HEK293T (cell line): ENCODE data around the gene PLEKHD1.

Experiments used
- CTCF ChIA-PET: fragments of 350-600 bp; formaldehyde crosslinking; extraction: SDS; loops from one replicate; lab custom pipeline; 2021; ENCODE audit warnings: antibody characterized with exemption, inconsistent platforms; lab: Yijun Ruan, JAX
- POLR2A ChIA-PET: fragments of 350-600 bp; formaldehyde crosslinking; extraction: SDS; loops from one replicate; lab custom pipeline; 2020; ENCODE audit warnings: antibody characterized with exemption, inconsistent platforms; lab: Yijun Ruan, JAX
- DNase-seq: peaks from one replicate; pipeline ENCODE4 v3.0.0; 2012; ENCODE audit warnings: mixed read lengths; ENCODE audit errors: extremely low spot score
- ARNT ChIP-seq: fragments of 450-650 bp; IDR thresholded peaks from 2 replicates; pipeline ENCODE4 v1.6.1; 2017; ENCODE audit warnings: mild to moderate bottlenecking
- BHLHE40 ChIP-seq: fragments of 450-650 bp; IDR thresholded peaks from 2 replicates; pipeline ENCODE4 v1.6.1; 2016; ENCODE audit warnings: mild to moderate bottlenecking, moderate library complexity, borderline replicate concordance
- CTBP1 ChIP-seq: fragments of 450-650 bp; IDR thresholded peaks from 2 replicates; pipeline ENCODE4 v1.6.1; 2016; ENCODE audit warnings: borderline replicate concordance
- ELF4 ChIP-seq: fragments of 450-650 bp; IDR thresholded peaks from 2 replicates; pipeline ENCODE4 v1.6.1; 2017; ENCODE audit warnings: antibody characterized with exemption
- FOXA1 ChIP-seq: fragments of 450-650 bp; IDR thresholded peaks from 2 replicates; pipeline ENCODE4 v1.6.1; 2016; ENCODE audit warnings: mild to moderate bottlenecking
- FOXK2 ChIP-seq: fragments of 450-650 bp; IDR thresholded peaks from 2 replicates; pipeline ENCODE4 v1.6.1; 2016; ENCODE audit warnings: mild to moderate bottlenecking
- FOXM1 ChIP-seq: fragments of 450-650 bp; IDR thresholded peaks from 2 replicates; pipeline ENCODE4 v1.6.1; 2017; ENCODE audit warnings: mild to moderate bottlenecking, borderline replicate concordance
- HDGF ChIP-seq: fragments of 450-650 bp; IDR thresholded peaks from 2 replicates; pipeline ENCODE4 v1.6.1; 2017; ENCODE audit warnings: antibody characterized with exemption, borderline replicate concordance
- L3MBTL2 ChIP-seq: fragments of 450-650 bp; conservative IDR thresholded peaks from 2 replicates; pipeline ENCODE4 v1.6.1; 2016; ENCODE audit warnings: mild to moderate bottlenecking
- LEF1 ChIP-seq: fragments of 450-650 bp; IDR thresholded peaks from 2 replicates; pipeline ENCODE4 v1.6.1; 2017; ENCODE audit warnings: mild to moderate bottlenecking, borderline replicate concordance
- NFRKB ChIP-seq: fragments of 450-650 bp; IDR thresholded peaks from 2 replicates; pipeline ENCODE4 v1.6.1; 2016; ENCODE audit warnings: mild to moderate bottlenecking, moderate library complexity
- SP1 ChIP-seq: fragments of 450-650 bp; IDR thresholded peaks from 2 replicates; pipeline ENCODE4 v1.6.1; 2017
- SUZ12 ChIP-seq: fragments of 450-650 bp; IDR thresholded peaks from 2 replicates; pipeline ENCODE4 v1.6.1; 2016; ENCODE audit warnings: mild to moderate bottlenecking
- TARDBP ChIP-seq: fragments of 450-650 bp; IDR thresholded peaks from 2 replicates; pipeline ENCODE4 v1.6.1; 2016
- ZNF384 ChIP-seq: fragments of 450-650 bp; IDR thresholded peaks from 2 replicates; pipeline ENCODE4 v1.6.1; 2016
- TF ChIP-seq, protein P1 (sequence below): fragments of 450-650 bp; IDR thresholded peaks from 2 replicates; pipeline ENCODE4 v1.6.1; 2016

The PLEKHD1 gene

DNA sequence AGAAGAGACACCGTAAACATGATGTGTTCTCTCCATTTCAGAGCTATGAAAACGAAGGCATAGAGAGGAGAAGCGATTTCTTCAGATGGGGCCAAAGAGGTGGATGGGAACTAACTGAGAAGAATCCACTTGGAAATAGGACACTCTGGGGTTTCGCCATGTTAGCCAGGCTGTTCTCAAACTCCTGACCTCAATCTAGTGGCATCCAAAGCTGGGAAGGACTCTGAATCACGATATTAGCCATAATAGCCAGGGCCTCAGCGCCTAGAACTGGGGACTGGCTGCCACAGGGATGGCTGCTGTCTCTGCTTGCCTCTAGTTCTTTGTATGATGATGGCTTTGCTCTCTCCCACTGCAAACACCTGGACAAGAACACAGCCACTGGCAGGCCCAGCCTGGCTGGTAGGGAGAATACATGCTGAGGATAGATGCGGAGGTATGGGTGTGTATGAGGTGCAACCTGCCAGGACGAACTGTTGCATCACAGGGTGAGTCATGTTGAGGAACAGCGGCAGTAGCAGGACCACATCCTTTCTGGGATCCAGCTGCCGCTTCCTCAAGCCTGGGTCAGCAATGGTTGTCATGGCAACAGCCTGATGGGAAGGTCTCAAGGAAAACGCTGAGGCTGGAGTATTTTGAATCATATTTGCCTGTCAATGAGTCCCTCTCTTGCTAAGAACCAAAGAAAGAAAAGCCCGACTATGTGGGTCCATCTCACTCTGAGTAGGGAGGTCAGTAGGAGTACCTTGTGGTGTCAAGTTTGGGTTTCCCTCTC, 59.0 kb downstream of the PLEKHD1 start:
- ChIA-PET POLR2A (no interaction called here), CTCF (interaction anchor here (2.0 kb wide), 1 partner anchor 8 kb away, joined by 5 read pairs; no protein-coding TSS in a partner anchor)
- TF ChIP-seq, protein P1, sequence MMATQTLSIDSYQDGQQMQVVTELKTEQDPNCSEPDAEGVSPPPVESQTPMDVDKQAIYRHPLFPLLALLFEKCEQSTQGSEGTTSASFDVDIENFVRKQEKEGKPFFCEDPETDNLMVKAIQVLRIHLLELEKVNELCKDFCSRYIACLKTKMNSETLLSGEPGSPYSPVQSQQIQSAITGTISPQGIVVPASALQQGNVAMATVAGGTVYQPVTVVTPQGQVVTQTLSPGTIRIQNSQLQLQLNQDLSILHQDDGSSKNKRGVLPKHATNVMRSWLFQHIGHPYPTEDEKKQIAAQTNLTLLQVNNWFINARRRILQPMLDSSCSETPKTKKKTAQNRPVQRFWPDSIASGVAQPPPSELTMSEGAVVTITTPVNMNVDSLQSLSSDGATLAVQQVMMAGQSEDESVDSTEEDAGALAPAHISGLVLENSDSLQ: no peak
- TF ChIP-seq TARDBP (no peak), SP1 (no peak), ARNT (no peak), ELF4 (no peak), HDGF (no peak), NFRKB (no peak), BHLHE40 (no peak)

DNA sequence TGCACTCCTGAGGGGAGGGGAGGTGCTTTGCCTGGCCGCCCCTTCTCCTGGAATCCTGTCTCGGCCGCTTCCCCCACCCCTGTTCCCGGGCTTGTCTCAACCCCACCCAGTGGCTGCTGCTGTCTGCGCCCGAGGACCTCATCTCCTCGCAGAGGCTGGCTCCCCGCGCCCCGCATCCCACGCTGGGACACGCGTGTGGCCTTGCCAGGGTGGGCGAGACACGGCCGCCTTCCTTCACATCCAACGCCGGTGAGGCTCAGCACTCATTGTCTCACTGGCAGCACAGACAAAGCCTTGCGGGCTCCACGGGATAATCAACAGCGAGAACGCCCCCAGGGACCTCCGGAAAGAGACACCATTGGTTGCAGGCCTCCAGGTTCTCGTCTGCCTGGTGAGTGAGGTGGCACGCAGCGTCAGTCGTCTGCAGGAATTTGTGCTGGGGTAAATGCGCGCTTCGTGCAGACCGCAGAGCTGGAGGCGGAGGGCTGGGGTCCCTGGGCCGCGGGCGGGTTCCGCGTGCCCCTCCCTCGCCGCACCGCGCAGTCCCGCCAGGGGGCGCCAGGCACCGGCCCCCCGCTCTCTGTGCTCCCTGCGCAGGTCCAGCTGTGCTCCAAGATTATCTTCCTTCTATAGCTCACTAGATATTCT, 63.3 kb downstream of the PLEKHD1 start:
- POLR2A ChIA-PET: interaction anchor here (1.0 to 1.5 kb wide), 2 partner anchors 15 to 219 kb away, joined by 3 to 5 read pairs; partner anchors contain the start of gene SRSF5
- peak; percentile 44 for DNase-seq
- no peak for TF ChIP-seq TARDBP
- CTCF ChIA-PET: interaction anchor here (0.5 to 2.9 kb wide), 16 partner anchors 8 to 178 kb away, joined by 3 to 39 read pairs (median 6); partner anchors contain the start of gene CCDC177

More for the DNA sequence above, 59.0 kb downstream of the PLEKHD1 start:
- no peak for DNase-seq

DNA sequence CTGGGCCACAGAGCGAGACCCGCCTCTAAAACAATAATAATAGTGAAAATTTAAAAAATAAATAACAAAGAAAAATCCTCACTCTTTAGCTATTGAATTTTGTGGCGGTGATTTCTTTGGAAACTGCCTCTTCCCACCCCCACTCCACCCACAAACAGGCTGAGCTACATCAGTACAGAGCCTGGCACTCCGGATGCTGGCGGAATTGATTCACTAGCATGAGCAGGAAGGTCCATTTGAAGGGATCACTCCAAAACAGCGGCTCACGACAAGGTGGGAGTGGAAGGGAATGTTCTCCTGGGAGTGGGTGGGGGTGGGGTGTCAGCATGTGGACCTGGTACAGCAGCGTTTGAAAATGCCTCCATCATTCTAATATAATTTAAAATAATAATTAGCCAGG, 64.0 kb downstream of the PLEKHD1 start:
- ChIA-PET POLR2A (interaction anchor here (1.0 to 1.5 kb wide), 2 partner anchors 14 to 218 kb away, joined by 3 to 5 read pairs; partner anchors contain the start of gene SRSF5), CTCF (interaction anchor here (0.5 to 2.9 kb wide), 15 partner anchors 9 to 177 kb away, joined by 3 to 39 read pairs (median 7); partner anchors contain the start of gene CCDC177)
- DNase-seq: no peak
- no peak for TF ChIP-seq BHLHE40
- no peak for TF ChIP-seq FOXA1
- no peak for TF ChIP-seq ZNF384
- no peak for TF ChIP-seq NFRKB
- TF ChIP-seq ARNT: no peak
- TF ChIP-seq L3MBTL2: no peak
- TF ChIP-seq CTBP1: no peak
- TF ChIP-seq SP1: no peak
- TF ChIP-seq HDGF: no peak
- TF ChIP-seq FOXK2: no peak
- TF ChIP-seq LEF1: no peak
- TF ChIP-seq TARDBP: no peak
- TF ChIP-seq, protein P1: no peak

DNA sequence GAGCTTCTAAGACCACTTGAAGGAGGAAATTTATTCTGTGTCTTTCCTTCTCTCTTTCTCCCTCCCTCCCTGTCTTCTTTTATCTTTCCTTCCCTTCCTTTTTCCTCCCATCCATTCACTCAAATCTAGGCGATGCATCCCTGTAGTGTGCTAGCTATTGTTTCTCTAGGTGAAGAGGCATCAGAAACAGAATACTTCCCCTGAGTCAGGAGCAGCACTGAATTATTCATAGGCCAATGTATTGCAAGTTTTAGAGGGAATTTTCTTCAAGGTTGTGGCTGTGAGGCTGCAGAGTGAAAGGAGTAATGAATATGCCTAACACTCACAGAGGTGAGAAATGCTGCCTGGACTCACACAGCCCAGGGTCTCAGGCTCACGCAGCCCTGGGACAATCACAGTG, 67.0 kb downstream of the PLEKHD1 start:
- POLR2A ChIA-PET: no interaction called here
- no peak for DNase-seq
- CTCF ChIA-PET: no interaction called here
- TF ChIP-seq NFRKB (no peak), FOXM1 (no peak), FOXK2 (no peak), ELF4 (no peak), SUZ12 (no peak), BHLHE40 (no peak), FOXA1 (no peak), CTBP1 (no peak), ARNT (no peak), TARDBP (no peak), L3MBTL2 (no peak), ZNF384 (no peak), LEF1 (no peak), HDGF (no peak), SP1 (no peak)
- TF ChIP-seq, protein P1: no peak

DNA sequence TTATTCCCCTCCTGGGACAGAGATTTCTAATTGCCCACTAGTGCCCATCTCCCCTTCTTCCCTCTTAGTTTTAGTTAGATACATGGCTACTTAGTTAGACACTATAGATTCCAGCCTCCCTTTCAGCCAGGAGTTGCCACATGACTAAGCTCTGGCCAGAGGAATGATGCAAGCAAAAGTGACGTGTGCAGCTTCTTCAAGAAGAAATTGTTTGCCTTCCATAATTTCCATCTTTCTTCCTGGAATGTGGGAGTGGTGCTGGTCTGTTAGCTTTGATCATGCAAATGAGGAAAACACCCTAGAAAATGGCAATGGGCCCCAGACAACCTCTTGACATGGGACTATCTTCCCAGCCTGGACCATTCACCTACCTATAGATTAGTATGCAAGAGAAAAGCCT, 68.7 kb downstream of the PLEKHD1 start:
- no peak for TF ChIP-seq SUZ12
- no peak for TF ChIP-seq HDGF
- TF ChIP-seq, protein P1: no peak
- TF ChIP-seq FOXA1: no peak
- no peak for TF ChIP-seq FOXK2
- no peak for TF ChIP-seq BHLHE40
- no peak for TF ChIP-seq NFRKB
- no peak for TF ChIP-seq L3MBTL2
- TF ChIP-seq FOXM1: no peak
- TF ChIP-seq ARNT: no peak
- TF ChIP-seq CTBP1: no peak
- TF ChIP-seq ZNF384: no peak
- no peak for TF ChIP-seq ELF4
- TF ChIP-seq LEF1: no peak
- POLR2A ChIA-PET: no interaction called here
- CTCF ChIA-PET: interaction anchor here (0.5 kb wide), 1 partner anchor 31 kb away, joined by 3 read pairs; no protein-coding TSS in a partner anchor
- no peak for DNase-seq
